GM12864 (cell line): ENCODE results near the gene ATG4A.
A peak's percentile ranks its signal among the peaks of the same experiment; 100 is the strongest.

Source experiments
- DNase-seq: peaks from one replicate; pipeline ENCODE4 v3.0.0-alpha.2; 2011; ENCODE audit warnings: low read depth
- H3K4me3 ChIP-seq: 2 replicates; pipeline ENCODE4 v1.5.1; 2011; ENCODE audit warnings: mild to moderate bottlenecking, low read depth, low read length, control low read depth
- TF ChIP-seq, protein P1 (sequence below): IDR thresholded peaks from 2 replicates; pipeline ENCODE4 v1.5.1; 2011; ENCODE audit warnings: low read depth, mild to moderate bottlenecking, moderate library complexity, low read length, control low read depth, inconsistent platforms; ENCODE audit errors: missing control alignments

The ATG4A gene

DNA sequence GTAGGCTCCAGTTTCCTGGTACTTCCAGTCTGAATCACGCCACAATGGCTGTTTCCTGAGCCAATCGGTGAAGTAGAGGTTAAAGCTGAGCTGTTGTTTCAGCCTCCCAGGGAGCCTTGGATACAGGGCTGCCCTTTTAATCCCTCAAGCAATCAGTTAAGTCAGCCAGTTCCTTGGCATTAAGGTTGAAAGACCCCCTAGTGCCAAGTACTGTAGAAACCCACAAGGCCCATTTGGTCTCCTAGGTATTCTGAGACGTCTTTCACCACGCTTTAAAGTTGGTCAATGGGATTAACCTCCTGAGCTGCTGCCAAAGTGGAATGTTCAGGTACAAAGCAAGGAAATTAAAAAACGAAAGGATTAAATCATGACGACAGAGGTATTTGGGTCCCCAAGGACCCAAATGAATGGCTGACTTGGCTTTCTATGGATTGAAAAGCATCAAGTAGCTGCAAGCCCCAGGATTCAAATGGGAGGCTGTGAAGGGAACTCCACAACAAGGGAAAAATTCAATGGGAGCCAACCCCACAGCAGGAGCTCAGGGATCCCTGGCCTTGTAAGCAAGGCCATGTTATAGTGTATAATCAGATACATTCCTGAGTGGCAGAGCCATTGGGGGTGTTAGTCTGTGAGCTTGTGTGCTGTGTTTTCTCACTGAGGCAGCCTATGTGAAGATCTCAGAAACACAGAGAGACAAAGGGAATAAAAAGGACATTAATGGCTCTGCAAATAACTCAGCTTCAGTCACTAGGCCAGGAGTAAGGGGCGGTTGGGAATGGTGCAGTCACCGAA lies 86.0 kb downstream of the ATG4A start:
- TF ChIP-seq, protein P1, sequence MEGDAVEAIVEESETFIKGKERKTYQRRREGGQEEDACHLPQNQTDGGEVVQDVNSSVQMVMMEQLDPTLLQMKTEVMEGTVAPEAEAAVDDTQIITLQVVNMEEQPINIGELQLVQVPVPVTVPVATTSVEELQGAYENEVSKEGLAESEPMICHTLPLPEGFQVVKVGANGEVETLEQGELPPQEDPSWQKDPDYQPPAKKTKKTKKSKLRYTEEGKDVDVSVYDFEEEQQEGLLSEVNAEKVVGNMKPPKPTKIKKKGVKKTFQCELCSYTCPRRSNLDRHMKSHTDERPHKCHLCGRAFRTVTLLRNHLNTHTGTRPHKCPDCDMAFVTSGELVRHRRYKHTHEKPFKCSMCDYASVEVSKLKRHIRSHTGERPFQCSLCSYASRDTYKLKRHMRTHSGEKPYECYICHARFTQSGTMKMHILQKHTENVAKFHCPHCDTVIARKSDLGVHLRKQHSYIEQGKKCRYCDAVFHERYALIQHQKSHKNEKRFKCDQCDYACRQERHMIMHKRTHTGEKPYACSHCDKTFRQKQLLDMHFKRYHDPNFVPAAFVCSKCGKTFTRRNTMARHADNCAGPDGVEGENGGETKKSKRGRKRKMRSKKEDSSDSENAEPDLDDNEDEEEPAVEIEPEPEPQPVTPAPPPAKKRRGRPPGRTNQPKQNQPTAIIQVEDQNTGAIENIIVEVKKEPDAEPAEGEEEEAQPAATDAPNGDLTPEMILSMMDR: no peak
- H3K4me3 ChIP-seq: no peak overlapping the region
- no peak for DNase-seq

DNA sequence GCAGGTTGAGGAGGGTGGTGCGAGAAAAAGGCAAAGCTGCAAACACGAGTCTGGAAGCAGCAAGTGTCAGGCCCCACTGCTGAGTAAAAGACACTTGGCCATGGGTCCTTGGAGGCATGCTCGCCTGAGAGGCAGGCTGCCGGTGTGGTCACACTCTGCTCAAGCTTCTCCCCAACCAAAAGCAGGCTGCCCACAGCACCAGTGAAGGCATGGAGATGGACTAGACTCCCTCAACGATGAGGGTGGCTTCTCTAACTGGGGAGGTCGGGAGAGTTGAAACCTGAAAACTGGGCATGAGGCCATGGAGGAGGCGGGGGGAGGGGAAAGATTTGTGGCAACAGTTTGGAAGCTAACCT lies 86.5 kb downstream of the ATG4A start:
- H3K4me3 ChIP-seq: no peak overlapping the region
- TF ChIP-seq, protein P1: no peak
- DNase-seq: no peak

GRCh38 chrX:108186811-108187210 lies 95.2 kb downstream of the ATG4A start:
- no peak for DNase-seq
- H3K4me3 ChIP-seq: no peak overlapping the region

DNA sequence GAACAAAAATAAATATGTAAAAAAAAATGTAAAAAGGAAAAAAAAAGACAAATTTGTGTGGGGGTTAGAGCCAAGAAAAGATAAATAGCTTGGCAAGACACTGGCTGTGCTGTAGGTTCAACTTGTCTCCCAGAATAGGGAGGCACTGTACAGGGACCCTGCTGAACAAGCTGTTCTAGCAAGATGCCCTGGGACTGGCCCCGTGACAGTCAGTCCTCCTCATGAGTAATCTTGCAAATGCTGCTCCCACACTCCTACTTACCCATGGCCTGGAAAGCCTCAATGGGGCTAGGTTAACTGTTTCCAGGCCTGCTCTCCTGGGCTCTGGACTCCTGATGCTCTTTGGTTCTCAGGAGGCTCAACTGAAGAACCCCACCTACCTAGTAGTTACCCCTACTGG lies 106.8 kb downstream of the ATG4A start:
- no peak for DNase-seq
- H3K4me3 ChIP-seq: no peak overlapping the region
- TF ChIP-seq, protein P1: no peak

More at GRCh38 chrX:108186811-108187210, 95.2 kb downstream of the ATG4A start:
- TF ChIP-seq, protein P1: no peak

GRCh38 chrX:108199041-108199440 lies 107.5 kb downstream of the ATG4A start:
- DNase-seq: no peak
- TF ChIP-seq, protein P1: no peak

DNA sequence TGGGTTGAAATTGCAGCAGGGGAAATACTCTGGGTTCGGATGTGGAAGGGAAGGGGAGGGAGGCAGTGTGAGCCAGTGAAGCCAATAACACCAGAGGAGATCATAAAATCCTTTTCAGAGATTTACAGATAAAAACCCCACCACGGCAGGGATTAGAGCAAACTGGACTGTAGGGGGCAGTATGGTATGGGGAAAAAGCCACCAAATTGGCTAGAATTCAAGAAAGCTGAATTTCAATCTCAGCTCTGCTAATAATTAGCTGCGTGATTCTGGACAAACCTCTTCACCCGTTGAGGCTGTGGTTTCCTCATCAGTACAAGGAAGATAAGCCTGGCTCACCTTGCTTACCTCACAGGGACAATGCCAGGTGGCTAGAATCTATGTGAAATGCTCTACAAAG lies 108.1 kb downstream of the ATG4A start:
- no peak overlapping the region for H3K4me3 ChIP-seq
- DNase-seq: no peak
- TF ChIP-seq, protein P1: peak; percentile 49

More at GRCh38 chrX:108199041-108199440, 107.5 kb downstream of the ATG4A start:
- H3K4me3 ChIP-seq: no peak overlapping the region

- DNase-seq: no peak
- TF ChIP-seq, protein P1: no peak
- H3K4me3 ChIP-seq: no peak overlapping the region
These were observed 112.0 kb downstream of the ATG4A start for GRCh38 chrX:108203540-108203939.
